Neural progenitor cell (in vitro differentiated cells): ENCODE data around the gene NUAK1.

Source experiments
- EZH2 ChIP-seq: fragments of 200-600 bp; sonication (generic); IDR thresholded peaks from 2 replicates; pipeline ENCODE4 v1.6.1; 2017; ENCODE audit warnings: antibody characterized with exemption, mild to moderate bottlenecking, moderate library complexity
- EZH2phosphoT487 ChIP-seq: fragments of 200-600 bp; sonication (generic); IDR thresholded peaks from 2 replicates; pipeline ENCODE4 v1.6.1; 2017; ENCODE audit warnings: antibody characterized with exemption

GRCh38 chr12:106149096-106149784 lies 10.5 kb upstream of the NUAK1 start:
- TF ChIP-seq EZH2 (no peak), EZH2phosphoT487 (no peak)
